Right lobe of liver (tissue), 6 donors: ENCODE results near the gene BCL2. TPM values are rescaled to one million over a fixed set of nuclear protein-coding genes. Genes with fewer than 3 reads are reported as not detected.

Experiments used
- ATAC-seq, 4 donors: fragments of 200-7000 bp; cut with Tn5 transposase; one replicate each; pipeline ENCODE4 v1.9.1; 2020; ENCODE audit warnings: mild to moderate bottlenecking in 4 of 4, moderate library complexity in 4 of 4
- DNase-seq, 3 donors: peaks; one replicate each; pipeline ENCODE4 v3.0.0-alpha.2; 2020
- H3K27ac ChIP-seq, 3 donors: fragments of 200-600 bp; one replicate each; pipeline ENCODE4 v1.8.0; 2022
- H3K27me3 ChIP-seq, 2 donors: fragments of 200-600 bp; one replicate each; pipeline ENCODE4 v1.8.0; 2022
- H3K36me3 ChIP-seq, 4 donors: fragments of 200-600 bp; sonication (generic) in 1 of 4; one replicate each; pipeline versions ENCODE4 v1.5.1 to v1.8.0; 2017 to 2022; ENCODE audit warnings: control low read depth in 1 of 4
- H3K4me1 ChIP-seq, 4 donors: fragments of 200-600 bp; sonication (generic) in 1 of 4; one replicate each; pipeline versions ENCODE4 v1.5.1 to v1.8.0; 2017 to 2022; ENCODE audit warnings: control low read depth in 1 of 4
- H3K4me3 ChIP-seq, 3 donors: fragments of 200-600 bp; one replicate each; pipeline ENCODE4 v1.8.0; 2022
- H3K9me3 ChIP-seq, 4 donors: fragments of 200-600 bp; sonication (generic) in 1 of 4; one replicate each; pipeline versions ENCODE4 v1.5.1 to v1.8.0; 2017 to 2022; ENCODE audit warnings: control low read depth in 1 of 4
- CTCF ChIP-seq, 4 donors: fragments of 200-600 bp in 3 of 4; fragments of 450-650 bp in 1 of 4; IDR thresholded peaks; one replicate each; pipeline versions ENCODE4 v1.5.1 to v1.8.0; 2016 to 2022; ENCODE audit warnings: antibody characterized with exemption in 4 of 4, mild to moderate bottlenecking in 2 of 4
- POLR2A ChIP-seq: fragments of 450-650 bp; IDR thresholded peaks from one replicate; pipeline ENCODE4 v1.6.1; 2017; ENCODE audit warnings: antibody characterized with exemption, mild to moderate bottlenecking
- whole genome bisulfite sequencing: methylation state at CpG from one replicate; pipeline ENCODE4 v1.1.6; 2018; ENCODE audit warnings: low coverage, low lambda C conversion rate; ENCODE audit not compliant: insufficient coverage; ENCODE audit errors: missing lambda C conversion rate; 5-methylcytosine and 5-hydroxymethylcytosine counted together
- intact Hi-C, 2 donors: fragments of 100-400 bp; cut with DNase I; formaldehyde crosslinking; loops; one replicate each; pipeline versions ENCODE4 v1.11.2 to v1.14.1; 2022
- total RNA-seq, 6 experiments: library from RNA; depleted of rRNA in 2 of 6; stranded (reverse); fragments of >200 nt in 2 of 6; fragmentation: NEBNext Ultra II Directional in 3 of 6; extraction: Animal tissue kit (Norgen Biotek cat#: 25700) in 3 of 6; gene quantifications; one replicate each; pipeline versions ENCODE4 v1.1.0 to v1.2.4, GENCODE V29; 2016 to 2023
- donor health status: DM: no; HTN: yes; CAD: no.
- donor health status: DM: no; HTN: no; CAD: no.
- donor health status: DM: no; HTN: no; CAD: no.
- donor health status: DM: no; HTN: yes; CAD: no.
- donor health status: DM: no; HTN: yes; CAD: no.

BCL2 gene
- total RNA-seq, 6 experiments from 2014 or later = 0.73 to 4.7 (median 2.7) TPM

GRCh38 chr18:63142594-63143225 is 176.9 kb downstream of the BCL2 start:
- WGBS = 59% methylated on average over 9 of the region's 9 CpGs
- no peak overlapping the region for H3K27ac ChIP-seq
- no peak overlapping the region for H3K4me3 ChIP-seq
- no peaks in the 10 kb centered on the region for H3K9me3 ChIP-seq
- ATAC-seq = no peak
- no peak for DNase-seq
- H3K36me3 ChIP-seq = no peaks in the 10 kb centered on the region
- TF ChIP-seq POLR2A (no peak), CTCF (IDR thresholded peaks at IDR 0.05) (no peak)
- intact Hi-C loops = no loop called here
- H3K27me3 ChIP-seq = no peaks in the 10 kb centered on the region
- H3K4me1 ChIP-seq = peaks cover 0 to 4% (median 2%) of the 10 kb centered on the region in 4 donors

GRCh38 chr18:63141778-63142176 is 177.8 kb downstream of the BCL2 start:
- intact Hi-C loops = no loop called here
- ATAC-seq (no peak), DNase-seq (no peak)
- TF ChIP-seq CTCF (IDR thresholded peaks at IDR 0.05) (no peak), POLR2A (no peak)
- WGBS = 63% methylated on average over 8 of the region's 10 CpGs
- Histone ChIP-seq H3K4me1 (no peaks in the 10 kb centered on the region), H3K36me3 (no peaks in the 10 kb centered on the region), H3K9me3 (no peaks in the 10 kb centered on the region), H3K4me3 (no peak overlapping the region), H3K27ac (no peak overlapping the region), H3K27me3 (no peaks in the 10 kb centered on the region)

- no peak for TF ChIP-seq CTCF (IDR thresholded peaks at IDR 0.05)
- TF ChIP-seq POLR2A = no peak
- intact Hi-C loops = no loop called here
- WGBS = 87% methylated on average over 8 of the region's 13 CpGs
- H3K4me1 ChIP-seq = no peaks in the 10 kb centered on the region
- H3K36me3 ChIP-seq = no peaks in the 10 kb centered on the region
- no peaks in the 10 kb centered on the region for H3K9me3 ChIP-seq
- no peak overlapping the region for H3K4me3 ChIP-seq
- no peak for DNase-seq
- no peak overlapping the region for H3K27ac ChIP-seq
- no peaks in the 10 kb centered on the region for H3K27me3 ChIP-seq
- no peak for ATAC-seq
These were observed 178.4 kb downstream of the BCL2 start for GRCh38 chr18:63140997-63141777.

GRCh38 chr18:63140038-63140450 is 179.5 kb downstream of the BCL2 start:
- intact Hi-C loops = no loop called here
- TF ChIP-seq POLR2A (no peak), CTCF (IDR thresholded peaks at IDR 0.05) (no peak)
- Histone ChIP-seq H3K9me3 (no peaks in the 10 kb centered on the region), H3K27ac (no peak overlapping the region), H3K4me1 (no peaks in the 10 kb centered on the region), H3K36me3 (no peaks in the 10 kb centered on the region), H3K27me3 (no peaks in the 10 kb centered on the region), H3K4me3 (no peak overlapping the region)
- DNase-seq = no peak
- ATAC-seq = no peak
- 67% methylated on average over 3 of the region's 3 CpGs for WGBS
